ENCODE data around the gene ENPP3. TPM values are rescaled to one million over a fixed set of nuclear protein-coding genes. Genes with fewer than 3 reads are reported as not detected.

The ENPP3 gene
- total RNA-seq, 1 experiment from 2014 or later, result 0.15 TPM

DNA sequence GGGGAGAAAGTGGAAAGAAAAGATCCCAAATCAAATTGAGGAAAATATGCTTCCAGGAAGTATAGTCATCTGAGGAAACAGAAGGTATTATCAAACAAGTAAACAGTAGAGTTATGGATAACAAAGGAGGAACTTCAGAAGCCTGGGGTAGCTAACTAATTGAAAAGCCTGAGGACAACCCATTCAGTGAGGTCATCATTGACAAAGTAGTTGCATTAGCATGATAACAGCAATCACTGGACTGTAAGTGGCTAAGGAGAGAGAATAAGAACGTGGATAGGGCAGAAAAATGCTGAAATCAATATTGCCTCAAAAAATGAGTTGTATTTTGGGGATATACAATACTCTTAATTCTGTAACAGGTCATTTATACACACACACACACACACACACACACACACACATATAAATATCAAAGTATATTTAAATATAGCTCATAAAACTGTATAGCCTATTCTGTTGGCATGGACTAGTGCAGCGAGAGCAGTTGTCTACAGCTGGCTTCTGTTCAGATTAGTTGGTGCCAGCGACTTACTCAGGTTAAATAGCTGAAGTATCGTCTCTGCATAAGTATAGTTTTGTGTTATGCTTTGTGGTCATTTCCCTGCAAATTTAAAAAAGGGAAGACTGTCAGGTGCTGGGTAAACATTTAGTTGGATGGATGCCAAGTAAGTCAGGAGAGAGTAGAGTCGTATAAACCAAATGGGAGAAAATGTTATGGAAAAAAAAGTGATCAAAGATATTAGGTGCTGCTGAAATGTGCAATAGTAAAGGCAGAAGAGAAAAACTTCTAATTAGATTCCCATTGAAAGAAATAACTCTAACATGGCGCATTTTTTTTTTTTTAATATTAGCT lies 107.6 kb downstream of the ENPP3 start:
- no peak overlapping the region for H2BK15ac ChIP-seq (ENCODE audit: low read depth, low read length)
- no peak overlapping the region for H3K27ac ChIP-seq (ENCODE audit: insufficient read length, low read depth, low read length)
- H4K5ac ChIP-seq (ENCODE audit: insufficient read length, low read depth, low read length), result no peak overlapping the region
- H3K23me2 ChIP-seq (ENCODE audit: insufficient read length, low read depth, low read length, poor library complexity, severe bottlenecking), result no peaks in the 10 kb centered on the region
- H2BK5ac ChIP-seq (ENCODE audit: insufficient read length, low read length), result no peak overlapping the region
- H3K23ac ChIP-seq (ENCODE audit: insufficient read length, low read depth, low read length), result no peak overlapping the region
- no peak overlapping the region for H4K91ac ChIP-seq (ENCODE audit: insufficient read length, low read depth, low read length)
- no peak overlapping the region for H3K9ac ChIP-seq (ENCODE audit: extremely low read depth, insufficient read length, low read length)
- H2AFZ ChIP-seq (ENCODE audit: low read length), result no peak overlapping the region
- TF ChIP-seq, protein P1, sequence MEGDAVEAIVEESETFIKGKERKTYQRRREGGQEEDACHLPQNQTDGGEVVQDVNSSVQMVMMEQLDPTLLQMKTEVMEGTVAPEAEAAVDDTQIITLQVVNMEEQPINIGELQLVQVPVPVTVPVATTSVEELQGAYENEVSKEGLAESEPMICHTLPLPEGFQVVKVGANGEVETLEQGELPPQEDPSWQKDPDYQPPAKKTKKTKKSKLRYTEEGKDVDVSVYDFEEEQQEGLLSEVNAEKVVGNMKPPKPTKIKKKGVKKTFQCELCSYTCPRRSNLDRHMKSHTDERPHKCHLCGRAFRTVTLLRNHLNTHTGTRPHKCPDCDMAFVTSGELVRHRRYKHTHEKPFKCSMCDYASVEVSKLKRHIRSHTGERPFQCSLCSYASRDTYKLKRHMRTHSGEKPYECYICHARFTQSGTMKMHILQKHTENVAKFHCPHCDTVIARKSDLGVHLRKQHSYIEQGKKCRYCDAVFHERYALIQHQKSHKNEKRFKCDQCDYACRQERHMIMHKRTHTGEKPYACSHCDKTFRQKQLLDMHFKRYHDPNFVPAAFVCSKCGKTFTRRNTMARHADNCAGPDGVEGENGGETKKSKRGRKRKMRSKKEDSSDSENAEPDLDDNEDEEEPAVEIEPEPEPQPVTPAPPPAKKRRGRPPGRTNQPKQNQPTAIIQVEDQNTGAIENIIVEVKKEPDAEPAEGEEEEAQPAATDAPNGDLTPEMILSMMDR (conservative IDR thresholded peaks at IDR 0.05), result no peak
- H2BK12ac ChIP-seq (ENCODE audit: insufficient read length, low read depth, low read length), result no peak overlapping the region
- H3K4me1 ChIP-seq (ENCODE audit: insufficient read depth, low read length), result peaks cover 5% of the 10 kb centered on the region; the same call in 1 of the 2 replicates
- peaks cover 13 to 15% of the 10 kb centered on the region in 2 experiments for H3K4me1 Mint-ChIP-seq
- no peak overlapping the region for H2BK120ac ChIP-seq (ENCODE audit: low read depth, low read length, poor library complexity, severe bottlenecking)
- no peak overlapping the region for H3K14ac ChIP-seq (ENCODE audit: insufficient read depth, low read length)
- no peaks in the 10 kb centered on the region for H3K9me3 ChIP-seq (ENCODE audit: control insufficient read depth, low read depth, low read length)
- H3K56ac ChIP-seq (ENCODE audit: insufficient read length, low read depth, low read length), result no peak overlapping the region
- no peaks in the 10 kb centered on the region for H3K27me3 Mint-ChIP-seq (ENCODE audit: low read depth)
- H3K4ac ChIP-seq (ENCODE audit: low read depth, low read length), result no peak overlapping the region
- H3K9me3 Mint-ChIP-seq, result no peaks in the 10 kb centered on the region
- H2BK20ac ChIP-seq (ENCODE audit: low read depth, low read length, poor library complexity, severe bottlenecking), result no peak overlapping the region
- no peak overlapping the region for H3T11ph ChIP-seq (ENCODE audit: low read length)
- H2AK5ac ChIP-seq (ENCODE audit: insufficient read length, low read length), result no peak overlapping the region
- H3K27me3 ChIP-seq (ENCODE audit: insufficient read depth, low read length), result no peaks in the 10 kb centered on the region
- no CpG with 5 or more reads among the region's 6 CpGs for WGBS (ENCODE audit: extremely low coverage, insufficient read length, low lambda C conversion rate)
- no peak overlapping the region for H3K4me3 Mint-ChIP-seq
- no peak for DNase-seq
- H3K18ac ChIP-seq (ENCODE audit: insufficient read length, low read depth, low read length), result no peak overlapping the region
- H3K79me1 ChIP-seq (ENCODE audit: insufficient read depth, low read depth, low read length, poor library complexity, severe bottlenecking), result no peaks in the 10 kb centered on the region
- H3K27ac Mint-ChIP-seq, result peak overlapping the region in 1 of 3 experiments; percentile 12; a peak in 2 of 7 replicates
- H3K4me2 ChIP-seq (ENCODE audit: insufficient read depth, insufficient read length, low read length), result no peak overlapping the region
- H3K36me3 Mint-ChIP-seq (ENCODE audit: insufficient read depth in 1 of 3, low read depth in 3 of 3), result no peaks in the 10 kb centered on the region
- no peaks in the 10 kb centered on the region for H4K20me1 ChIP-seq (ENCODE audit: control insufficient read depth, insufficient read depth, insufficient read length)
- no peak overlapping the region for H4K8ac ChIP-seq (replicated peaks; ENCODE audit: insufficient read length, low read depth, low read length)
- H3K79me2 ChIP-seq (ENCODE audit: insufficient read depth, low read length), result no peaks in the 10 kb centered on the region

Measured in H9 (cell line).